HepG2 (cell line): ENCODE data around the gene BCL2A1. TPM values are rescaled to one million over a fixed set of nuclear protein-coding genes. Genes with fewer than 3 reads are reported as not detected.

ENCODE experiments used
- ARID2 ChIP-seq: sonication (generic); formaldehyde crosslinking; IDR thresholded peaks from 2 replicates; pipeline ENCODE4 v1.8.1; 2022; ENCODE audit warnings: mild to moderate bottlenecking, missing genetic modification reagents, borderline replicate concordance
- CBFB ChIP-seq: sonication (generic); formaldehyde crosslinking; IDR thresholded peaks from 2 replicates; pipeline ENCODE4 v1.4.0; 2020; ENCODE audit warnings: missing genetic modification reagents
- ETV6 ChIP-seq: sonication (generic); formaldehyde crosslinking; conservative IDR thresholded peaks from 2 replicates; pipeline ENCODE4 v1.4.0; 2020; ENCODE audit warnings: missing genetic modification reagents
- FOXC1 ChIP-seq: sonication (generic); formaldehyde crosslinking; IDR thresholded peaks from 2 replicates; pipeline ENCODE4 v1.8.0; 2022; ENCODE audit warnings: mild to moderate bottlenecking, missing genetic modification reagents, borderline replicate concordance
- GATAD1 ChIP-seq: IDR thresholded peaks from 2 replicates; pipeline ENCODE4 v1.6.1; 2016; ENCODE audit warnings: missing genetic modification reagents, missing compliant biosample characterization
- GTF3A ChIP-seq: sonication (generic); formaldehyde crosslinking; conservative IDR thresholded peaks from 2 replicates; pipeline ENCODE4 v1.4.0; 2020; ENCODE audit warnings: mild to moderate bottlenecking, missing genetic modification reagents
- HNF4A ChIP-seq: sonication (generic); formaldehyde crosslinking; IDR thresholded peaks from 2 replicates; pipeline ENCODE4 v1.4.0; 2020; ENCODE audit warnings: missing genetic modification reagents
- ISX ChIP-seq: sonication (generic); formaldehyde crosslinking; conservative IDR thresholded peaks from 2 replicates; pipeline ENCODE4 v1.5.0; 2020; ENCODE audit warnings: missing genetic modification reagents
- LCORL ChIP-seq, 2 experiments: fragments of 450-650 bp in 1 of 2; sonication (generic) in 1 of 2; formaldehyde crosslinking in 1 of 2; IDR thresholded peaks; 2 replicates each; pipeline versions ENCODE4 v1.5.0 to v1.6.1; 2017 to 2020; ENCODE audit warnings: antibody characterized with exemption in 1 of 2, missing genetic modification reagents in 1 of 2
- MAFF ChIP-seq: IDR thresholded peaks from 2 replicates; pipeline ENCODE4 v1.6.1; 2011; ENCODE audit warnings: low read depth, low read length, improper control_type of control experiment
- NFE2L1 ChIP-seq: sonication (generic); formaldehyde crosslinking; IDR thresholded peaks from 2 replicates; pipeline ENCODE4 v1.4.0; 2020; ENCODE audit warnings: missing genetic modification reagents, mild to moderate bottlenecking, borderline replicate concordance
- NFIC ChIP-seq: IDR thresholded peaks from 2 replicates; pipeline ENCODE4 v1.6.1; 2012; ENCODE audit warnings: mild to moderate bottlenecking, low read length, inconsistent platforms
- ONECUT2 ChIP-seq: sonication (generic); formaldehyde crosslinking; IDR thresholded peaks from 2 replicates; pipeline ENCODE4 v1.4.0; 2020; ENCODE audit warnings: missing genetic modification reagents
- RBFOX2 ChIP-seq: fragments of 200-400 bp; formaldehyde crosslinking; IDR thresholded peaks from 2 replicates; pipeline ENCODE4 v1.6.1; 2017; ENCODE audit warnings: low read depth, mild to moderate bottlenecking, low read length
- SRSF9 ChIP-seq: fragments of 200-400 bp; formaldehyde crosslinking; IDR thresholded peaks from 2 replicates; pipeline ENCODE4 v1.6.1; 2018; ENCODE audit warnings: borderline replicate concordance, mild to moderate bottlenecking, low read depth, low read length; ENCODE audit not compliant: insufficient read depth, poor library complexity, severe bottlenecking
- TFAP4 ChIP-seq: sonication (generic); IDR thresholded peaks from 2 replicates; pipeline ENCODE4 v1.6.1; 2016; ENCODE audit warnings: low read depth, borderline replicate concordance
- ZNF317 ChIP-seq: sonication (generic); formaldehyde crosslinking; IDR thresholded peaks from 2 replicates; pipeline ENCODE4 v1.5.0; 2020; ENCODE audit warnings: mild to moderate bottlenecking, missing genetic modification reagents
- ZNF331 ChIP-seq: sonication (generic); formaldehyde crosslinking; IDR thresholded peaks from 2 replicates; pipeline ENCODE4 v1.4.0; 2020; ENCODE audit warnings: missing genetic modification reagents
- ZNF460 ChIP-seq: sonication (generic); formaldehyde crosslinking; IDR thresholded peaks from 2 replicates; pipeline ENCODE4 v1.5.1; 2020; ENCODE audit warnings: missing genetic modification reagents, mild to moderate bottlenecking, borderline replicate concordance
- ZNF572 ChIP-seq: sonication (generic); formaldehyde crosslinking; IDR thresholded peaks from 2 replicates; pipeline ENCODE4 v1.5.1; 2020; ENCODE audit warnings: mild to moderate bottlenecking, missing genetic modification reagents
- ZNF672 ChIP-seq: sonication (generic); formaldehyde crosslinking; IDR thresholded peaks from 2 replicates; pipeline ENCODE4 v1.8.1; 2022; ENCODE audit warnings: missing genetic modification reagents
- ZNF687 ChIP-seq: sonication (generic); formaldehyde crosslinking; IDR thresholded peaks from 2 replicates; pipeline ENCODE4 v1.5.1; 2020; ENCODE audit warnings: mild to moderate bottlenecking, missing genetic modification reagents, moderate library complexity
- ZNF772 ChIP-seq: sonication (generic); formaldehyde crosslinking; IDR thresholded peaks from 2 replicates; pipeline ENCODE4 v1.5.0; 2020; ENCODE audit warnings: mild to moderate bottlenecking, missing genetic modification reagents
- ZNF777 ChIP-seq: sonication (generic); formaldehyde crosslinking; IDR thresholded peaks from 2 replicates; pipeline ENCODE4 v1.4.0; 2020; ENCODE audit warnings: missing genetic modification reagents
- ZNF883 ChIP-seq: sonication (generic); formaldehyde crosslinking; IDR thresholded peaks from 2 replicates; pipeline ENCODE4 v1.5.1; 2020; ENCODE audit warnings: mild to moderate bottlenecking, missing genetic modification reagents; ENCODE audit errors: not compliant biosample characterization
- ZSCAN5A ChIP-seq: sonication (generic); formaldehyde crosslinking; IDR thresholded peaks from 2 replicates; pipeline ENCODE4 v1.8.0; 2022; ENCODE audit warnings: mild to moderate bottlenecking, missing genetic modification reagents, borderline replicate concordance
- polyA plus RNA-seq, 8 experiments: library from polyadenylated mRNA; depleted of rRNA in 3 of 8; stranded (reverse) in 7 of 8; unstranded in 1 of 8; fragments of >200 nt; fragmentation: Illumina TruSeq in 4 of 8; extraction: Trizol in 4 of 8; gene quantifications; 2 replicates each; pipeline versions ENCODE4 v1.2.1 to v1.2.3, GENCODE V29; 2011 to 2016; ENCODE audit warnings: low read depth in 4 of 8, missing spikeins in 1 of 8, mixed read lengths in 1 of 8; ENCODE audit not compliant: insufficient read depth in 1 of 8
- total RNA-seq, 5 experiments: library from RNA; depleted of rRNA; stranded (reverse); fragments of >200 nt; fragmentation: Illumina TruSeq; extraction: Trizol; gene quantifications; 2 replicates each; pipeline ENCODE4 v1.2.3, GENCODE V29; 2016; ENCODE audit warnings: low read depth in 1 of 5

Gene BCL2A1
- total and polyA plus RNA-seq, 2 of the 13 experiments (the other 11 are each of a cell fraction or from before 2014, with no cell fraction given) = 0.08 to 0.31 TPM

- TF ChIP-seq ZNF687 (CRISPR knock-in tag) (no peak), ARID2 (CRISPR knock-in tag) (no peak), ZNF772 (no peak), HNF4A (CRISPR knock-in tag) (peak; percentile 84), ONECUT2 (CRISPR knock-in tag) (no peak), ZNF331 (peak; percentile 56; the same call in 1 of the 2 replicates), NFIC (no peak), SRSF9 (no peak), GATAD1 (CRISPR knock-in tag) (no peak), TFAP4 (peak; percentile 21; the same call in 1 of the 2 replicates), ZNF883 (CRISPR knock-in tag) (no peak), ISX (no peak), ZNF460 (CRISPR knock-in tag) (no peak), CBFB (no peak), RBFOX2 (no peak), ZNF572 (CRISPR knock-in tag) (no peak), NFE2L1 (CRISPR knock-in tag) (no peak), ZNF777 (CRISPR knock-in tag) (no peak), ETV6 (CRISPR knock-in tag) (no peak), ZNF317 (no peak), ZNF672 (CRISPR knock-in tag) (no peak), ZSCAN5A (no peak), GTF3A (CRISPR knock-in tag) (no peak), MAFF (peak; percentile 19; the same call in 1 of the 2 replicates), LCORL (IDR thresholded peaks at IDR 0.05) (no peak), LCORL (CRISPR knock-in tag; IDR thresholded peaks at IDR 0.05) (0 out of 2 replicates have a peak, but pooled peaks have one; percentile 33), FOXC1 (no peak)
Observed at GRCh38 chr15:79956354-79956939, 14.5 kb downstream of the BCL2A1 start (continued).
